HG03457 (cell line): ENCODE measurements around the gene WIPF3.

Experiments
- ATAC-seq: cut with Tn5 transposase; IDR thresholded peaks from one replicate; pipeline ENCODE4 v1.9.1; 2021; ENCODE audit warnings: moderate number of reproducible peaks; ENCODE audit not compliant: unreplicated experiment

Gene WIPF3

DNA sequence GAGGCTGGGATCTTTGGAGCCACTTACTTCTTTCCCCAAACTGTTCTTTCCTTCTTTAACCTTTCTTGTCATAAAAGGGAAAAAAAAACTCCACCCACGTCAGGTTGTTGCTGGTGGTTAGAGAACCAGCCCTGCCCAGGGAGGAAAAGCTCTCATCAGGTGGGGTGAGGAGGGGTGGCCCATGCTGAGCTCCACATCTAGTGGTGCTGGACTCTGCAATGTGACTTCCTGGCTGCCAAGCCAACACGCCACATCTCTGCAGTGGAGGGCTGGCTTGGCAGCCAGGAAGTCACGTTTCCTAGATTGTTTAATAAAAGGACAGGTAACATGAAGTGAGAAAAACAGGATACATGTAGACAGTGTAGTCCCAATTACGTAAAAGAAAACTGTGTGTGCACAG, 37.4 kb downstream of the WIPF3 start:
- ATAC-seq: no peak

DNA sequence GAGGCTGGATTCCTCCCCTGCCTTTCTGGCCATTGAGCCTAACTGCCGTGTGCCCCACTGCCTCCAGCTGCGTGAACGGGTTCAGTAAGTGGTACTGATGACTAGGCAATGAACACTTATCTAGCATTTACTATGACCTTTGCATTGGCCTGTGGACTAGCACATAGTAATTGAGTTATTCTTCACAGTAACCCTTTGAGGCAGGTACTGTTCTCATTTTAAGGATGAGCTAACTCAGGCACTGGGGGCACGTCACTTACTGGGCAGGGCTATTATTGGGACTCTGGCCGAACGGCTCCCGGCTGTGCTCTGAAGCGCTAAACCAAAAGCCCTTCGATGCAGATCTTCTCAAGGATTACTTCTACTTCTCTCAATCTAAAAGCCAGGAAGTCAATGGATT, 38.3 kb downstream of the WIPF3 start:
- no peak for ATAC-seq

DNA sequence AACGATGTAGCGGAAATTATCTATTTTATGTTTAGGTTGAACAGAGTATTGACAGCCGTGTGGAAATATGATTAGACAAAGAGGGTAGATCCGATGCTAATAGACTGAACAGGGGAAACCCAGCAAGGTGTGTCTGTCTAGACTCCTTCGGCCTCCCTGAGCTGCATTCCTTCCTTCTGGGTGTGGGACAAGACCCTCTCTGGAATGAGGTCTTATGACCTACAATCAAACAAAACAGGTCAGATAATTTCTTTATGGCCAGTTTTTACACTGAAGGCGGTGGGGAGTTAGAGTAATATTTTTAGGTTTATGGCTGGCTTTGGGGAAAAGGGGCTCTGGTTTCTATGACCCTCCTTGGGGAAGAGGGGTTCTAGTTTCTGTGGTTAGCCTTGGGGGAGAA, 41.2 kb downstream of the WIPF3 start:
- ATAC-seq: no peak

DNA sequence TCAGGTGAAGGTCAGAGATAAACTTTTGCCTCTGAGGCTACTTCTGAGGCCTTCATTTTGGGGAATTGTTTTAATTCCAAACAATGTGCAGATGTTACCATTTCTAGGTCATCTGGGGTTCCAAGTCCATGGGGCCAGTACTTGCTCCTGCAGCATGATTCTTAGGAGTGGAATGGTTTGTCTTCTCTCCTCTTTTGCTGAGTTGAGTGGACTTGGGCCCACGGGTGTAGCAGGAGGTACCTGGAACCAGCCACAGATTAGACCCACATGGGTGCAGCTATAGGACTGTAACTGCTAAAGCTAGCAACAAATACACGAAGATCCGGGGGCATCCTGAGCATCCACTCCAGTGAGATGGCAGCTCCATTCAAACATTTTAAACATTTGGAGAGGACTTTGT, 41.6 kb downstream of the WIPF3 start:
- ATAC-seq: no peak

DNA sequence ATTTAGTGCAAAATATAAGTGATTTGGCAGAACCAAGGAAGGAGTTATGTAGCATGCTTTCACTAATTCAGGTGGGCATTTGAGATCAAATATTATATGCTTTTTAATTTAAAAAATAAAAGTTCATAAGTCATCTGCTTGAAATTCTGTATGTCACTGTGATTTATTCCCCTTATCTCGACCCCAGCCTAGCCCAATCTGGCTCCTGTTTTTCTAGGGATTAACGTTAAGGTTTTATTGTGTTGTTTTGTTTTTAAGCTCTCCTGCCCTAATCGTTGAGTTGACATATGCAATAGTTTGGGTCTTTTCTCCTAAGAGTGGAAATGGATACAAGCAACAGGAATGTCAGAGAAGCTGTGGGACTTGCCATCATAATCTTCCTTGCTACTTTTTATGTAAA, 42.6 kb downstream of the WIPF3 start:
- ATAC-seq: no peak

DNA sequence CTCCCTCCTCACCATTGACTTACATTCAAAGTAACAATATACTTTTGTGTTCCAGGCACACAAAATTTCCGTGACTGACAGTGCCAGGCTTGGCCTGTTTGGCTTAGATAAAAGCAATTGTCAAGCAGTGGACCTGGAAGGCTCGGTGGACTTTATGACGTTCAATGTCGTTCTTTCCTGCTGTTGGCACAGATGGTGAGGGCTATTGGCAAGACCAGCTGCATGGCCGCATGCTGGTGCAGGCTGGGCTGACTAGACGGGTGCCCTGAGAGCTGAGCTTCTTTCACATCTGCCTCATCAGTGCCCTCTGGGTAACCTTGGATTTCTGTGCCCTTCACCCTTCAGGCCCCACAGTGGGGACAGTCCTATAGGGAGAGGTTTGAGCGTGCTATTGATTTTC, 45.2 kb downstream of the WIPF3 start:
- ATAC-seq: no peak

DNA sequence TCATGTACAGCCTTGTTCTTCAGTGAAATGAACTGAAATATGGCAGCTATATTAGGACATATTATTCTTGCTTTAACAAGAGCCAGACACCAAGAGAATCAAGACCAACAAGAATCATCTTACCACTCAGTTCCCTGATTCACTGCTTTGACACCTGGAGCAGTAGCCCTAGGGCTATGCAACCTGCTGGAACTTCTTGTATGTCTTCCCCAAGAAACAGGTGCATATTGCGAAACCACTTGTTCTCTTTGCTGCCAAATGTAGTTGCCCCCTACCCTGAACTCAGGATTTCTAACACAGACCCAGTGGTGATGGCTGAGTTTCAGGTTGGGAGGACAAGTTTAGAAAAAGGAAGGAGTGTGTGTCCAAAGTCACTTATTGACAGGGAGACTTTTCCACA, 46.1 kb downstream of the WIPF3 start:
- no peak for ATAC-seq

DNA sequence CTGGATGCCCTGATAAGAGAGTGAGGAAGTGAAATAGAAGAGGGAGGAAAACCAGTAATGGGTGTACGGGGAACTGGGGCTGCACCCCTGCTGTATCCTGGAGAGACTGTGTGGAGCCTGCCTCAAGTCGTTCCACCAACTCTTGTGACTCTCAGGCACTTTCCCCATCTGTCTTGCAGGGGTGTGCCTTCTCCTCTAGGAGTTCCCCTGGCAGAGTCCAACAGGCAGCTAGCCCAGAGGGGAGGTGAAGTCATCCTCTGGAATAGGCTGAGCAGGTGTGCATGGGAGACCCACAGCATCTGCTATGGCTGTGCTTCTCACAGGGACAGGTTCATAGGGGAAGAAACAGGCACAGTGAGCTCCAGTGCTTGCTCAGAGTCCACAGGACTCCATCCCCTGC, 46.8 kb downstream of the WIPF3 start:
- no peak for ATAC-seq

DNA sequence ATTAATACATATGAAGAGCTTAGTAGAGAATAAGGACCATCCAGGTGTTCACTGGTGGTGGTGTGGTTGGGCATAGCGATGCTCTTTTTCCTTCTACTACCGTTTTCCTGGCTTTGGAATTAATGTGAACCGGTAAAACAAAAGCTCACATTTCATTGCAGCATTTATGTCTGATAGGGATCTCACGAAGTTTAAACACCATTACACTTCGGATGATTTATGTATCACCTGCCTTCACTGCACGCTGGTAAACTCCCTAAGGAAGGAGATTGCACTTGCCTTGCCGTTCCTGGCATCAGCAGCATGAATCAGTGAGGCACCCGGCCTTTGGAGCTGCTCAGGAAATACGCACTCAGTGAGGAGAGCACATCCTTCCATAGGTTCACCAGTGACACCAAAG, 47.5 kb downstream of the WIPF3 start:
- ATAC-seq: no peak

DNA sequence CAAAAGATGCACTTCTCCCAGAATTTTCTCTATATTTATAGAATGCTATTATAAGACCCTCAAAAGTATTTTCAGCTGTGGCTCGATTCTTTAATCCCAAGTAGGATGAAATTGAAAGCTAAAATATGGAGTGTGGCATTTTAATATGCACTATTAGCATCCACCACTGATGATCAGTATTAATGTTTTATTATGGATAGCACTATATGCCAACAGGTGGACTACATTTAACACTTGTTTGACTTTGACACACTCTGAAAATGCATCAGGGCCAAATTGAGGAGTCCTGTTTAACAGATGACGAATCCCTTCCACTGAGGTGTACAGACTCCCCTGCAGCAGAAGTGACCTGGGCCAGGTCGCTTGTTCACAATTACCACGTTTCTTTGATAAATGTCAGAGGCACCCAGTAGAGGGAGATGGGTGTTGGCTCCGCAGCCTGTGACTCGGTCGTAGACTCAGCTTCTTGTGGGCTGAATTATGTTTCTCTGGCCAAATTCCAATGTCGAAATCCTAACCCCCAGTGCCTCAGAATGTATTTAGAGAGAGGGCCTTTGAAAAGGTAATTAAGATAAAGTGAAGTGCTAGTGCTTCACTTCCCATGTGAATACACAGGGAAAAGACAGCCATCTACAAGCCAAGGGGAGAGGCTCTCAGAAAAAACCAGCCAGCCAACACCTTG, 48.1 kb downstream of the WIPF3 start:
- ATAC-seq: no peak

DNA sequence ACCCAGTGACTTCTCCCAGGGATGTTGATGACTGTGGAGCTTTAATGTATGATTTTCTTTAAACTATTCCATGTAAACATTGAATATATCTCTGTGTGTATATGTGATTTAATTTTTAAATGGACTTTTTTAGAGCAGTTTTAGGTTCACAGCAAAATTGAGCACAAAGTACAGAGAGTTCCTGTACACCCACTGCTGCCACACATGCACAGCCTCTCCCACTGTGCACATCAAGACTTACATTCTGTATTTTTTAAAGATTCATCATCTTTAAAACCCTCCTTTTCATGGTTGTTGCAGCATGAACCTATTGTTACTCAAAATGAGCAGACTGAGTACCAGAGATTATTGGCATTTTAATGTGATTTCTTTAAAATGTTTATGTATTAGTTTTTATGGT, 51.3 kb downstream of the WIPF3 start:
- no peak for ATAC-seq

DNA sequence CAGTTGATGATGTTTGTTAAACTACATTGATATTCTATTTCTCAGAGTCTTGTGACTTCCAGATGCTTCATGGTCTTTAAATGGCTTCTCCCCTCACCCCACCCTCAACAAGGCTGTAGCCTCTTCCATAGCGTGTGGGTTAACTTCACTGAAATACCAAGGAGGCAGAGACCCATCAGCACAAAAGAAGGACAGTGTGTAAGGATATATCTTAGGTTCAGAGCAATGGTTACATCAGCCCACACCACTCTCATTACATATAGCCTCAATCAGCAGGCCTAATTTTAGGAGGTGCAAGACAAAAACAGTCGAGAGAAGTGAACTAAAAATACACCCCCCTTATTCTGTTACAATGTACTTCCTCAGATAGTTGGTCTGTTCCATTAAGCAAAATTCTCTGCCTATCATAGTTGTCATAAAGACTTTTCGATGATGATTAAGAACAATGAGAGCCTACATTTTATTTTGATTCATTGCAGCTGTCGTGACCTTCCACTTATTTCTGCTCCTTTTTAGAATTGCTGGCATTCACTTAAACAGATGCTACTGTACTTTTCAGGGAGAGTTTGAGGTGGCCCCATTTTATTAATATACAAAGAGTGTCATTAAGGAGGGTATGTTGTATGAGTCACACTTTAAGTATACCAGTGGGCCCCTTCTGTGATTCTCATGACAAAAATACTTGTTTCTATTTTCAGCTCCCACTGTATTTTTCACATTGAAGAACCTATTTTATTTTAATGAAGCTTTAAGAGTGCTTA, 52.1 kb downstream of the WIPF3 start:
- no peak for ATAC-seq

DNA sequence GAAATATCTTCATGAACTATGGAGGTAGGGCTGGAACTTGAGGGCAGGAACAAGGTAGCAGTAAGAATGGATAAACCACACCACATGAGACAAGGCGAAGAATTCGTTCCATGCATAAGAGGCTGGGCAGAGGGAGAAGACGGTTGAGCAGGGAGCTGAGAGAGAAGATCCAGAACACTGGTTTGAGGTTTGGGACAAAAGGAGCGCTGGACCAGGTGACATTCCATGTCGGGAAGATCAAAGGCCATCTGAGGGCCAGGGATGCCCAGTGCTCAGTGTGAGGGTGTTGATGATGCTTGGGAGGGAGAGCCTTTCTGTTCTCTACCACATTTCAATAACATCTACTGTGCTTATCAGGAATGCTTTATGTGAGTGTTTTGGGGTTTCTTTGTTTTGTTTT, 52.8 kb downstream of the WIPF3 start:
- ATAC-seq: no peak

DNA sequence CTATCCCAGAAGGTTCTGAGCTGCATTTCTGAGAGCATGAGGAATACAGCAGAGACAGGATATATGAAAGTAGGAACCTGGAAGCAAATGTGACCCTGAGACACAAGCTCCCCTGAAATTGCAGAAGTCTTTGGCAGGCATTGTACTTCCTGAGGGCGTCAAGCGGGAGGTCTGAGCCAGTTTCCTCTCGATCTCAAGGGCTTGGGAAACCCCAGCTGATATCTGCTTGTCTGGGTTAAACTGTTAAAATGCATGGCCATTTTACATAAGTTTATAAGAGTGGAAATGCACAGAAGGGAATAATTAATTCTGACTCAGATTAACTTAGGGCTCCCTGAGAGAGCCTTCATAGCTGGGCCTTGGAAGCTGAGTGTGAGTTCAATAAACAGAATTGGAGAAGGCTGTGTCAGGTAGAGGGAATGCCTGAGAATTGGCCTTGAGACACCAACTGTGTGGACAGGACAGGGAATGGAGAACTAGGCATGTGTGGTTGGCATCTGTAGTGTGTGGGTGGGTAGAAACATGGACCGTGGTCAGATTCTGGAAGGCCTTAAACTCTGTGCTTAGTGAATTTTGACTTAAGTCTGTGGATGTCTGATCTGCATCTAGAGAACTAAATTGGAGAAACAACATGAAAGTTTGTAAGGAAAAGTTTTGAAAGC, 53.3 kb downstream of the WIPF3 start:
- no peak for ATAC-seq

DNA sequence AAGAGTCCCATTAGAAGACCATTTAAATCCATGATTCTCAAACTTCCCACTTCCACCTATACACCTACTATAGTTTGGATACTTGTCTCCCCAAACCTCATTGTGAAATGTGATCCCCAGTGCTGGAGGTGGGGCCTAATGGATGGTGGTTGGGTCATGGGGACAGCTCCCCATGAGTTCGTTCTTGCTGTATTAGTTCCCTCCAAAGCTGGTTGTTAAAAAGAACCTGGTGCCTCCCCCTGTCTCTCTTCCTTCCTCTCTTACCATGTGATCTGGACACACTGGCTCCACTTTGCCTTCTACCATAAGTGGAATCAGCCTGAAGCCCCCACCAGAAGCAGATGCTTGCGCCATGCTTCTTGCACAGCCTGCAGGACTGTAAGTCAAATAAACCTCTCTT, 53.9 kb downstream of the WIPF3 start:
- no peak for ATAC-seq

DNA sequence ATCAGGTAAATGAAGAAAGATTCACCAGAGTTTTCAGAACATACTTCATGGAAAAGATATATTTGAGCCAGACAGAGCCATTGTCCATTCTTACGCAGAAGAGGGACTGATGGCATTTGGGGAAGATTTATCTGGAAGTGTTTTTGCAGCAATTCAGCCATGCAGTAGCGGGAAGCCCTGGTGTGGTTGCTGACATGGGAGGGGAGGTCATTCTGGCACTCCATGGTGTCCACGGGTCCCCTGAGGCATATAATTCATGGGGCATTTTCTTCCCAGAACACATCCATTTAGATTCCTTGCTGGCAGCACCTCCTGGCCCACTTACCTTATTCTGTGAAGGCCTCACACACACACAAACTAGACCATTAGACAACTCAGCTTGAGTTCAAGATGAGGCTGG, 55.6 kb downstream of the WIPF3 start:
- no peak for ATAC-seq

DNA sequence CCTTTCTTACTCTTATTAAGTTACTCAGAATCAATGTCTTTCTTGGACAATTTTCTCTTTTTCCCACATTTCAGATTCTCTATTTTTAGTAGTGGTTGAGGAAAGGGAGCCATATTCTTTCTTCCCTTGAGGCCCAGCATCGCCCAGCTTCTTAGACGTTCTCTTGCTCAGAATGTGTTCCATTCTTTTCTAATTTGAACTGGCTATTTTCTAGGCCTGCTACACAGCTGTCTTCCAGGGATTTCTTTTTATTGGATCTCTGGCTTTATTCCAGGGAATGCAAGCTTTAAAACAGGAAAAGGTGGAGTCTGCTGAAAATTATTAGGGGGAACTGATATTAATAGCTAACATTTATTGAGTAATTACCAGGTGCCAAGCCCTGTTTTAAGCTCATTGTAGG, 58.3 kb downstream of the WIPF3 start:
- no peak for ATAC-seq

DNA sequence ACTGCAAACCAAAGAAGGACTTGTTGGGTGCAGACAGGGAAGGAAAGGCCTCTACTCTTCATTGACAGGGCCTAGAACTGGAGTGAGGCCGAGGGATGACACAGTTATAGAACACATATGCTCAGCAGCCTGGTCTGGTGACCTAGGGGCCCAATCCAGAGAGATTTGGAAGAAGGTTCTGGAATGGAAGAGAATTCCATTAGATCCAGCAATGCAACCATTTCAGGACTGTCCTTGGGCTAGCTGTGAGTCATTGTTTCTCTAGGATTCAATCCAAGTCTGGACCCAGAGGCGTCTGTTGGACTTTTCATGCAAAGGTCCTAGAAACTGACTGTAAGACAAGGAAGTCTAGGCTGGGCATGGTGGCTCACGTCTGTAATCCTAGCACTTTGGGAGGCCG, 59.2 kb downstream of the WIPF3 start:
- ATAC-seq: no peak

DNA sequence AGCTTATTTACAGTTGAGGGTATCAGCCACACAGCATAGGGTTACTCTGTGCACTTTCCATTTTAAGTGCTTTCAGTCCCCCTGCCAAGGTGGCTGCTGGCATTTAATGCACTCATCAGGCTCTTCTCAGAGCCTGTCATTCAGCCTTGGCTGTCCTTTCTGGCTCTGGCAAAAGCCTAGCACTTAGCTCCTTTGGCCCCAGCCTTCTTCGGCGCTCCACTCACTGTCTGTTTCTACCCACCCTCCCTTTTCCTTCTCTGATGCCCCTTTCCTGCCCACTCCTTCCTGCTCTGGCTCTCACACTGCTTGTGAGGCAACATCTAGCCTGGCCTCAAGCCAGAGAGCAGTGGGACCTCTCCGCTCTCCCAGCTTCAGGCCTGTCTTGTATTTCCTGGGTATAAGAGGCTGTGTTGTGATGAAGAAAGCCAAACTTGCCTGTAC, 60.2 kb downstream of the WIPF3 start:
- ATAC-seq: no peak

DNA sequence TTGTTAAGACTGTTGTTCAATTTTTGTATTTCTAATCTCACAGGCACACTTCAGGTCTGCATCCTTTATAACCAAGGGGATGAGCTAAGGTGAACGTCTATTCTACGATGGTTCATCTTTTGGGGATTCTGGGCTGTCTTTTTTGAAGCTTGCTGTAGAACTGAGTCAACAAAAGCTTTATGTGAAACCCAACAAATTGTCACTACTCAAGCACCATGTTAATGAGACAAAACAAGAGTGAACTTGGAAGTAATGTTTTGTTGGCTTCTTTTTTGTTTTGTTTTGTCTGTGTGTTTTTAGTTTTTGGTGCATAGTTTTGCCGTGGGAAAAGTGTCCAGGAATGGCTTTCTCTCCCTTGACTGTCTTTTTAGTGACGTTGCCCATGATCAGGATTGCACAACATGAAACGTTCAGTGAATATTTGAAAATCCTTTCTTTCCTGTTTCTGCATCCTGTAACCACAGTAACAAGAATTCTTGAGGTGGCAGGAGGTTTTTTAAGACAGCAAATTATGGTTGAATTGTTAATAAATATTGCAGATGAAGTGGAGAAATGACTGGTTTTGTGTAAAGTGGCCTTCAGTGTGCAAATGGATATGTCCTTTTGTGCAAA, 65.6 kb downstream of the WIPF3 start:
- no peak for ATAC-seq

DNA sequence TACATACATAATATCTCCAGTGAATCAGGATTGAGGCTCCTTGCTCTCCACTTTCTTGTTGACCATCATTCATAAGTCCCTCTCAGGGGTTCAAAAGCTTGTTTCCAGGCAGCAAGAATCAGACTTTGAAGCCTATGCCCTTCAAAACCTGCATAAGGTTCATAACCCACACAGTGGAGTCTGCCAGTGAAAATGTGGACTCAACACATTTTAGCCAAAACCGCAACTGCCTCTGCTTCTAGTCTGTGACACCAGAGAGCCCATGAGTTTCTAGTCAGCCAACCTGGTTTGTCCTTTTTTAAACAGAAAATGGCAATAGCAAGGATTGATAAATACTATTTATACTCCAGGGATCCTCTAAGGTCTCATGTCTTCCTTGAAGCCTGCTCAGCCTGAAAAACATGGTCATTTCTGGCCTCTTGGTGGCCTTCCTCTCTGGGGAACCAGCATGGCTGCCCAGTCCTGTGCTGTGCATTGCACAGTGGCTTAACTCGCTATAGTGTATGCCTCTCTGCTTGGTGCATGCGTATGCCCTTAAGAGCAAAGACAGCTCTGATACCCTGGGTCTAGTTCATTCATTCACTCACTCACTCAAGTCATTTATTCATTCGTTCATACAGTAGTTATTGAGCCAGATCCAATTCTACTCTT, 67.5 kb downstream of the WIPF3 start:
- no peak for ATAC-seq
